Measurements from ENCODE around the gene MDFI.

GRCh38 chr6:41695825-41696224, 57.6 kb downstream of the MDFI start:
- TF ChIP-seq TAF1 (IDR thresholded peaks at IDR 0.05; ENCODE audit: borderline replicate concordance, low read depth, low read length) (no peak), POLR2A (IDR thresholded peaks at IDR 0.05; ENCODE audit: low read depth, low read length) (no peak)
